RWPE1 (cell line): ENCODE results near the gene TOP2A.
"Not testable (repeated sequence)": the region's sequence is repeated elsewhere in the genome, so short reads cannot be mapped to it uniquely, and the experiment has no call there.

Experiments
- CTCF ChIA-PET: fragments of 350-600 bp; sonication (Branson Sonifier 250); formaldehyde crosslinking; extraction: SDS; loops from one replicate; lab custom pipeline; 2021; lab: Yijun Ruan, JAX
- POLR2A ChIA-PET: fragments of 400-600 bp; formaldehyde crosslinking; extraction: SDS; loops from one replicate; lab custom pipeline; 2020; ENCODE audit warnings: antibody characterized with exemption; ENCODE audit not compliant: low non-redundant PET; lab: Yijun Ruan, JAX
- DNase-seq: peaks from one replicate; pipeline ENCODE4 v3.0.0; 2012; ENCODE audit warnings: low spot score
- H3K27ac ChIP-seq: fragments of 450-650 bp; 2 replicates; pipeline ENCODE4 v1.5.1; 2017
- TF ChIP-seq, protein P1 (sequence below): fragments of 450-650 bp; conservative IDR thresholded peaks from 2 replicates; pipeline ENCODE4 v1.5.1; 2017; ENCODE audit warnings: low read depth, mild to moderate bottlenecking

Gene TOP2A

DNA sequence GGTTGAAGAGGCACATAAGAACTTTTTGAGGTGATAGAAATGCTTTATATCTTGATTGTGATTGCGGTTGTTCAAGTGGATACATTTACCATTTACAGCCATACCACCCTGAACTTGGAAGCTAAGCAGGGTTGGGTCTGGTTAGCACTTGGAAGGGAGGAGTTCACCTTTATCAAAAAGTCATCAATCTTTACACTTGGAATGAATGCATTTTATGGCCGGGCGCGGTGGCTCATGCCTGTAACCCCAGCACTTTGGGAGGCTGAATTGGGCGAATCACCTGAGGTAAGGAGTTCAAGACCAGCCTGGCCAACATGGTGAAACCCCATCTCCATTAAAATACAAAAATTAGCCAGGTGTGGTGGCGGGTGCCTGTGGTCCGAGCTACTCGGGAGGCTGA lies 43.7 kb downstream of the TOP2A start:
- ChIA-PET CTCF (interaction anchor here (0.6 kb wide), 1 partner anchor 57 kb away, joined by 5 read pairs; no protein-coding TSS in a partner anchor), POLR2A (no interaction called here)
- TF ChIP-seq, protein P1, sequence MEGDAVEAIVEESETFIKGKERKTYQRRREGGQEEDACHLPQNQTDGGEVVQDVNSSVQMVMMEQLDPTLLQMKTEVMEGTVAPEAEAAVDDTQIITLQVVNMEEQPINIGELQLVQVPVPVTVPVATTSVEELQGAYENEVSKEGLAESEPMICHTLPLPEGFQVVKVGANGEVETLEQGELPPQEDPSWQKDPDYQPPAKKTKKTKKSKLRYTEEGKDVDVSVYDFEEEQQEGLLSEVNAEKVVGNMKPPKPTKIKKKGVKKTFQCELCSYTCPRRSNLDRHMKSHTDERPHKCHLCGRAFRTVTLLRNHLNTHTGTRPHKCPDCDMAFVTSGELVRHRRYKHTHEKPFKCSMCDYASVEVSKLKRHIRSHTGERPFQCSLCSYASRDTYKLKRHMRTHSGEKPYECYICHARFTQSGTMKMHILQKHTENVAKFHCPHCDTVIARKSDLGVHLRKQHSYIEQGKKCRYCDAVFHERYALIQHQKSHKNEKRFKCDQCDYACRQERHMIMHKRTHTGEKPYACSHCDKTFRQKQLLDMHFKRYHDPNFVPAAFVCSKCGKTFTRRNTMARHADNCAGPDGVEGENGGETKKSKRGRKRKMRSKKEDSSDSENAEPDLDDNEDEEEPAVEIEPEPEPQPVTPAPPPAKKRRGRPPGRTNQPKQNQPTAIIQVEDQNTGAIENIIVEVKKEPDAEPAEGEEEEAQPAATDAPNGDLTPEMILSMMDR: no peak
- DNase-seq: no peak
- no peak overlapping the region for H3K27ac ChIP-seq

DNA sequence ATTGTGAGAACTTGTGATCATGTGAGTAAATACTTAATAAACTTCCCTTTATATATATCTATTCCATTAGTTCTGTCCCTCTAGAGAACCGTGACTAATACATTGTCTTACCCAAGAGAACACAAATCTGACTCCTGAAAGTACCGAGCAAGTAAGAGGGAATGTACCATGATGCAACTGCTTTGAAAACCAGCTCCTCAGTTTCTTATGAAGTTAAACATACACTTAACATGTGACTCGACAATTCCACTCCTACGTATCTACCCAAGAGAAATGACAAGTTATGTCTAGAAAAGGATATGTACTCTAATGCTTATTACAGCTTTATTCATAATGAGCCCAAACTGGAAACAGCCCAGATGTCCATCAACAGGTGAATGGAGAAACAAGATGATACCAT lies 44.4 kb downstream of the TOP2A start:
- POLR2A ChIA-PET: no interaction called here
- no peak overlapping the region for H3K27ac ChIP-seq
- CTCF ChIA-PET: no interaction called here
- DNase-seq: no peak
- TF ChIP-seq, protein P1: no peak

DNA sequence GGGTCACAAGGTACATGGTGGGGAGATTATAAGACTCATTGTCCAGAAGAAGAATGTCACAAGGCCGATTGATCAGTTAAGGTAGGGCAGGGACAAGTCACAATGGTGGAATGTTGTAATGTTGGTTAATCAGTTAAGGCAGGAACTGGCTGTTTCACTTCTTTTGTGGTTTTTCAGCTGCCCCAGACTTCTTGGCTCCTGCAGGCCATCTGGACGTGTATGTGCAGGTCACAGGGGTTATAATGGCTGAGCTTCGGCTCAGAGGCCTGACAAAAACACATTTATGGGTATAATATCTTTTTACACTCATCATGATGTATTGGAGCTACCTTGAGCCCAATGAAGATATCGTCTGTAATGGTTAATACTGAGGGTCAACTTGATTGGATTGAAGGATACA lies 45.1 kb downstream of the TOP2A start:
- H3K27ac ChIP-seq, DNase-seq, POLR2A ChIA-PET: not testable (repeated sequence)
- CTCF ChIA-PET: interaction anchor here (0.6 kb wide), 1 partner anchor 306 kb away, joined by 4 read pairs; no protein-coding TSS in a partner anchor

DNA sequence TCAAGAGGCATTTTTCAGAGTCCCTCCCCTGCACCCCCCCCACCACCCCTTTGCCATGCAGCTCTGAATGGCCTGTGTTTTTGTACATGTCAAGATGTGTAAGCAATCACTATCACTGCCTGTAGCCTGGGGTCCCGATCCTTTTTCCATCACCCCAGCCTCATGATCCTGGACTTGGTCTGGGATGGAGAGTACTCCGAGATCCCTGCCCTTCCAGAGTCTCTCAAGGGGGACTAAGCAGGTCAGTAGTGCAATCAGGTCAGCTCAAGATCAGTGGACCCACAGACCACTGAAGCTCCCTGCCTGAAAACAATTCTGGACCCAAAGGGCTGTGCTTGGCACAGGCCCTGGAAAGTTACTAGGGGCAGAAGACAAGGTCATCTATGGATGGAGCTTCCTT lies 45.7 kb downstream of the TOP2A start:
- POLR2A ChIA-PET: no interaction called here

DNA sequence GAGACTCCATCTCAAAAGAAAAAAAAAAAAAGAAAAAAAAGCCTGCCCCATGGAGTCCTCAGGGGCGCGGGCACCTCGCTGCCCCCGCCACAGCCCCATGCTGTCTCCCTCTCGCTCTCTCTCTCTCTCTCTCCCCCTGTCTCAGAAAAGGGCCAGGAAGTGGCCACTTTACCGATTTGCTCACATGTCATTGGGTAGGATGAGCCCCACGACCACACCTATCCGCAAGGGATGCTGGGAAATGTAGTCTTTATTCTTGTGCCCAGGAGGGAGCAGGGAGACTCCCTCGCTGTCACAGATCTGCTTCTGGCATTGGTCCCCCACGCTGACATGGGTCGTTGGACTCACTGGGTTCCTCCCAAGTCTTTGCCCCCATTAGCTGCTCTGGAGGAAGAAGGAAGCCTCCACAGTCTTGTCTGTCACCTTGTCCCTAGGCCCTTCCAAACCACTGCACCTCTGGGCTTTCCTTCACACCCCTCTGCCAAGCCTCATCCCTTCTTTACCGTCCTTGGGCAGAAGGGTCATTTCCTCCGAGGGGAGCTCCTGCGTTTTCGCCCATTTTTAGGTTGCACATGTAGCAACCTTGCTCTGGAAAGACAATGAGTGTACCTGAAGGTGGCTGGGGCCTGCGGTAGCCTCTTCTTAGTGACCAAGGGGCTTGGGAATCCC lies 46.3 kb downstream of the TOP2A start:
- ChIA-PET CTCF (interaction anchor here (0.7 kb wide), 1 partner anchor 80 kb away, joined by 3 read pairs; no protein-coding TSS in a partner anchor), POLR2A (no interaction called here)
- TF ChIP-seq, protein P1: no peak
- DNase-seq: no peak
- H3K27ac ChIP-seq: no peak overlapping the region

More for the DNA sequence above, 45.7 kb downstream of the TOP2A start:
- DNase-seq: no peak
- CTCF ChIA-PET: interaction anchor here (0.7 kb wide), 1 partner anchor 80 kb away, joined by 3 read pairs; no protein-coding TSS in a partner anchor
- H3K27ac ChIP-seq: no peak overlapping the region
- TF ChIP-seq, protein P1: no peak

DNA sequence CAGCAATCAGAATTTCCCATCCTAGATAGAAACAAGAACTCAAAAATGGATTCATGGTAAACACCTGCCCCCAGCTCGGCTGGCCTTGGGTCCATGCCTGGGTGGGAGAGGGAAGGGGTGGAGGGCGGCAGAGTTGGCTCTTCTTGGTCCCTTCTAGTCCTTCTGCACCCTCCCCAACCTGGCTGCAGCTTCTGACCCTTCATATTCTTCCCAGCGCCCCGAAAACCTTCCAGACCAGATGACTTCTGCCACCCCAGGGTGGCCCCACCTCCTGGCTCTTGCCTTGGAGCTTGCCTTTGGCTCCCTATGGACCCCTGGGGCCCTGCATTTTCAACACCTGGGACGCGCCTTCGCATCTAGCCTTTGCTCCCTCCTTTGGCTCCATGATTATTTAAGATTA lies 47.8 kb downstream of the TOP2A start:
- H3K27ac ChIP-seq: no peak overlapping the region
- ChIA-PET CTCF (interaction anchor here (0.6 kb wide), 1 partner anchor 41 kb away, joined by 3 read pairs; no protein-coding TSS in a partner anchor), POLR2A (no interaction called here)
- DNase-seq: no peak
- TF ChIP-seq, protein P1: no peak

DNA sequence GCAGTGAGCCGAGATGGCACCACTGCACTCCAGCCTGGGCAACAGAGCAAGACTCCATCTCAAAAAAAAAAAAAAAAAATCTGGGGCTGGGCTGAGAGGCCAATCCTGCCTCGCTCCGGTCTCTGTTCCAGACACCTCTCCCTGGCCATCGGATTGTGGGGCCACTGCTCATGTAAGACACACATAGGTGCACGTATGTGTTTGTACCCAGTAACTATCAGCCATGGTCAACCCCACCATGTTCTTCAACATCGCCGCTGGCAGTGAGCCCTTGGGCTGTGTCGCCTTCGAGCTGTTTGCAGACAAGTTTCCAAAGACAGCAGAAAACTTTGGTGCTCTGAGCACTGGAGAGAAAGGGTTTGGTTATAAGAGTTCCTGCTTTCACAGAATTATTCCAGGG lies 50.0 kb downstream of the TOP2A start:
- POLR2A ChIA-PET, H3K27ac ChIP-seq, CTCF ChIA-PET, DNase-seq: not testable (repeated sequence)
